A549 (cell line): Measurements from ENCODE around the gene MRRF. TPM values are rescaled to one million over a fixed set of nuclear protein-coding genes. Genes with fewer than 3 reads are reported as not detected.
"Not testable (repeated sequence)": the region's sequence is repeated elsewhere in the genome, so short reads cannot be mapped to it uniquely, and the experiment has no call there.

Experiments
- ATAC-seq, 2 experiments: fragments of 200-7000 bp in 1 of 2; fragments of >200 bp in 1 of 2; cut with Nextera tagmentation in 1 of 2; cut with Tn5 transposase in 1 of 2; 3 replicates each; pipeline versions ENCODE4 v1.8.0 to v1.9.1; 2018 to 2020; ENCODE audit warnings: mild to moderate bottlenecking in 1 of 2, moderate library complexity in 1 of 2
- CTCF ChIA-PET: fragments of 300-600 bp; sonication (Branson Sonifier 250); formaldehyde crosslinking; extraction: SDS; loops from one replicate; lab custom pipeline; 2021; ENCODE audit warnings: antibody characterized with exemption, inconsistent platforms; lab: Yijun Ruan, JAX
- POLR2A ChIA-PET: fragments of 350-600 bp; formaldehyde crosslinking; extraction: SDS; loops from one replicate; lab custom pipeline; 2021; ENCODE audit warnings: antibody characterized with exemption, inconsistent platforms; lab: Yijun Ruan, JAX
- DNase-seq, 2 experiments: peaks; one replicate each; pipeline versions ENCODE4 v3.0.0 to v3.0.0-alpha.2; 2011 to 2016; ENCODE audit warnings: low read depth in 1 of 2, low spot score in 1 of 2
- FAIRE-seq: peaks from 2 replicates; lab custom pipeline; 2011; peaks lifted over from hg19 to GRCh38; lab: Jason Lieb, UNC
- H3K27ac ChIP-seq, 2 experiments: fragments of >200 bp; sonication (Bioruptor Twin); formaldehyde crosslinking; 3 replicates each; pipeline ENCODE4 v1.5.1; 2016 to 2017
- H3K4me1 ChIP-seq: fragments of >200 bp; sonication (Bioruptor Twin); formaldehyde crosslinking; 3 replicates; pipeline ENCODE4 v1.6.1; 2016
- H3K4me2 ChIP-seq: fragments of >200 bp; sonication (Bioruptor Twin); formaldehyde crosslinking; 3 replicates; pipeline ENCODE4 v1.6.1; 2016
- H3K4me3 ChIP-seq: fragments of >200 bp; sonication (Bioruptor Twin); formaldehyde crosslinking; 3 replicates; pipeline ENCODE4 v1.5.1; 2016
- H3K9me3 ChIP-seq: fragments of >200 bp; sonication (Bioruptor Twin); formaldehyde crosslinking; 3 replicates; pipeline ENCODE4 v1.6.1; 2016
- CBX2 ChIP-seq: fragments of 200-600 bp; sonication (generic); IDR thresholded peaks from 2 replicates; pipeline ENCODE4 v1.6.1; 2016; ENCODE audit warnings: low read depth, mild to moderate bottlenecking, borderline replicate concordance
- CBX8 ChIP-seq: fragments of 200-600 bp; sonication (generic); IDR thresholded peaks from 2 replicates; pipeline ENCODE4 v1.6.1; 2016
- CEBPB ChIP-seq, 2 experiments: fragments of >200 bp in 1 of 2; sonication (Bioruptor Twin) in 1 of 2; formaldehyde crosslinking in 1 of 2; IDR thresholded peaks; 2 replicates each; pipeline ENCODE4 v1.6.1; 2012 to 2016
- CHD2 ChIP-seq: fragments of 150-350 bp; IDR thresholded peaks from 2 replicates; pipeline ENCODE4 v1.6.1; 2014; ENCODE audit warnings: low read length; ENCODE audit not compliant: partially characterized antibody
- EP300 ChIP-seq, 2 experiments: fragments of >200 bp; sonication (Bioruptor Twin); formaldehyde crosslinking; IDR thresholded peaks; 2 replicates in 1 of 2; 3 replicates in 1 of 2; pipeline ENCODE4 v1.6.1; 2016 to 2017
- ESRRA ChIP-seq: fragments of 150-350 bp; IDR thresholded peaks from 2 replicates; pipeline ENCODE4 v1.6.1; 2014; ENCODE audit warnings: mild to moderate bottlenecking, low read length, borderline replicate concordance
- FOSB ChIP-seq: fragments of 250-450 bp; sonication (Bioruptor Pico); IDR thresholded peaks from 2 replicates; pipeline ENCODE4 v1.5.0; 2020; ENCODE audit warnings: mild to moderate bottlenecking, moderate library complexity
- FOSL2 ChIP-seq, 2 experiments: fragments of 450-650 bp in 1 of 2; fragments of >200 bp in 1 of 2; sonication (Bioruptor Twin) in 1 of 2; formaldehyde crosslinking; IDR thresholded peaks; 2 replicates each; pipeline versions ENCODE4 v1.5.0 to v1.6.1; 2016 to 2020; ENCODE audit warnings: mild to moderate bottlenecking in 1 of 2, moderate library complexity in 1 of 2
- FOXS1 ChIP-seq: fragments of 250-450 bp; sonication (Bioruptor Pico); IDR thresholded peaks from 2 replicates; pipeline ENCODE4 v1.5.0; 2020; ENCODE audit warnings: mild to moderate bottlenecking, moderate library complexity
- HDAC2 ChIP-seq: fragments of 200-600 bp; sonication (generic); IDR thresholded peaks from 2 replicates; pipeline ENCODE4 v1.6.1; 2016
- HEYL ChIP-seq: fragments of 250-450 bp; sonication (Bioruptor Pico); IDR thresholded peaks from 2 replicates; pipeline ENCODE4 v1.8.0; 2021; ENCODE audit warnings: mild to moderate bottlenecking, moderate library complexity
- HOXA7 ChIP-seq: fragments of 250-450 bp; sonication (Bioruptor Pico); IDR thresholded peaks from 2 replicates; pipeline ENCODE4 v1.5.0; 2020; ENCODE audit warnings: mild to moderate bottlenecking, moderate library complexity
- HOXB5 ChIP-seq: fragments of 250-450 bp; sonication (Bioruptor Pico); IDR thresholded peaks from 2 replicates; pipeline ENCODE4 v1.5.0; 2020; ENCODE audit warnings: mild to moderate bottlenecking, moderate library complexity
- KDM1A ChIP-seq: fragments of 200-600 bp; sonication (generic); IDR thresholded peaks from 2 replicates; pipeline ENCODE4 v1.6.1; 2016; ENCODE audit warnings: low read depth, mild to moderate bottlenecking
- KDM5A ChIP-seq: fragments of 200-600 bp; sonication (generic); IDR thresholded peaks from 2 replicates; pipeline ENCODE4 v1.6.1; 2016; ENCODE audit warnings: antibody characterized with exemption, mild to moderate bottlenecking
- MYC ChIP-seq: IDR thresholded peaks from 2 replicates; pipeline ENCODE4 v1.6.1; 2012; ENCODE audit warnings: mild to moderate bottlenecking, inconsistent platforms, low read length, improper control_type of control experiment, borderline replicate concordance
- NR3C1 ChIP-seq: fragments of >200 bp; sonication (Bioruptor Twin); formaldehyde crosslinking; IDR thresholded peaks from 3 replicates; pipeline ENCODE4 v1.6.1; 2017
- POLR2A ChIP-seq: IDR thresholded peaks from 2 replicates; pipeline ENCODE4 v1.6.1; 2012; ENCODE audit warnings: mild to moderate bottlenecking, low read length
- RAD21 ChIP-seq, 2 experiments: fragments of >200 bp in 1 of 2; sonication (Bioruptor Twin) in 1 of 2; formaldehyde crosslinking in 1 of 2; IDR thresholded peaks in 1 of 2; conservative IDR thresholded peaks in 1 of 2; 2 replicates in 1 of 2; 3 replicates in 1 of 2; pipeline ENCODE4 v1.6.1; 2012 to 2018; ENCODE audit warnings: inconsistent platforms in 1 of 2
- RFX5 ChIP-seq: fragments of 450-650 bp; IDR thresholded peaks from 2 replicates; pipeline ENCODE4 v1.7.1; 2014; ENCODE audit warnings: antibody characterized with exemption, mild to moderate bottlenecking, moderate library complexity
- RNF2 ChIP-seq: fragments of 200-600 bp; sonication (generic); IDR thresholded peaks from 2 replicates; pipeline ENCODE4 v1.6.1; 2016; ENCODE audit warnings: low read depth, mild to moderate bottlenecking, antibody characterized with exemption, moderate library complexity, borderline replicate concordance
- TFCP2L1 ChIP-seq: fragments of 250-450 bp; sonication (Bioruptor Pico); IDR thresholded peaks from 2 replicates; pipeline ENCODE4 v1.5.0; 2021; ENCODE audit warnings: mild to moderate bottlenecking
- TP53 ChIP-seq: fragments of 250-450 bp; sonication (Bioruptor Pico); IDR thresholded peaks from 2 replicates; pipeline ENCODE4 v1.5.0; 2021; ENCODE audit warnings: mild to moderate bottlenecking, moderate library complexity
- ZSCAN20 ChIP-seq: fragments of 250-450 bp; sonication (Bioruptor Pico); IDR thresholded peaks from 2 replicates; pipeline ENCODE4 v1.8.0; 2022; ENCODE audit warnings: mild to moderate bottlenecking, moderate library complexity
- WGBS: methylation state at CpG from one replicate; pipeline ENCODE4 v1.1.6; 2017; ENCODE audit errors: missing lambda C conversion rate; 5-methylcytosine and 5-hydroxymethylcytosine counted together
- polyA plus RNA-seq, 4 experiments: library from polyadenylated mRNA; depleted of rRNA in 3 of 4; stranded (reverse); fragments of >200 nt; fragmentation: RNase III in 1 of 4; extraction: RNeasy Plus Mini Kit Qiagen cat#74134 plus additional on column Dnase treatment in 1 of 4; gene quantifications; 2 replicates in 3 of 4; 3 replicates in 1 of 4; pipeline ENCODE4 v1.2.3, GENCODE V29; 2011 to 2017
- TF ChIP-seq, protein P1 (sequence below): IDR thresholded peaks from 2 replicates; pipeline ENCODE4 v1.6.1; 2012
- TF ChIP-seq, protein P2 (sequence below): IDR thresholded peaks from 2 replicates; pipeline ENCODE4 v1.6.1; 2012; ENCODE audit warnings: low read depth, borderline replicate concordance
- TF ChIP-seq, protein P3 (sequence below): fragments of >200 bp; sonication (Bioruptor Twin); formaldehyde crosslinking; IDR thresholded peaks from 2 replicates; pipeline ENCODE4 v1.6.1; 2016
- TF ChIP-seq, protein P4 (sequence below): fragments of 450-650 bp; IDR thresholded peaks from 2 replicates; pipeline ENCODE4 v1.6.1; 2014; ENCODE audit warnings: antibody characterized with exemption
- TF ChIP-seq, protein P5 (sequence below): fragments of 250-450 bp; sonication (Bioruptor Pico); IDR thresholded peaks from 2 replicates; pipeline ENCODE4 v1.5.0; 2021; ENCODE audit warnings: mild to moderate bottlenecking, moderate library complexity, borderline replicate concordance

The MRRF gene
- polyA plus RNA-seq, 2 of the 4 experiments (the other 2 are of a cell fraction) = 63.6 to 107 TPM

DNA sequence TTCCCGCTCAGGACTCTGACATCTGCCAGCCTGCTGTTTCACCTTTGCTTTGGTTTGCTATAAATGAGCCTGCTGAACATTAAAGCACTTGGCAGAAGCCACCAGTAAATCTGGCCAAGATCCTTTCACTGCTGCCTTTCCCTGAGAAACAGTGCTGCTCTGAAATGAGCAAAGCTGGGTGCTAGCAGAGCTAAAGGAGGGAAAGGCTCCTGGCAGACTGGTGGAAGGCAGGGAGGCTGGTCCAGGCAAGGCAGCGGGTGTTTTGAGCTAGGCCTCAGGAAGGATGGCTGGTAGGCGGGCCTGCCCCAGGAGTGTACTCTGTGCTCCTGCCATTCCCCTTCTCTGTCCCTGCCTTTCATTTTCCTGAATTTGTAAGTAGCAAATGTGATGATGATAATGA is 53.6 kb downstream of the MRRF start:
- ATAC-seq = no peak
- H3K4me3 ChIP-seq = no peak overlapping the region
- no peak overlapping the region for H3K4me2 ChIP-seq
- no peak for FAIRE-seq
- 91% methylated on average over 3 of the region's 3 CpGs for WGBS
- POLR2A ChIA-PET = no interaction called here
- CTCF ChIA-PET = interaction anchor here (0.6 to 1.9 kb wide), 5 partner anchors 26 to 195 kb away, joined by 3 to 6 read pairs (median 3); no protein-coding TSS in a partner anchor
- H3K9me3 ChIP-seq = no peaks in the 10 kb centered on the region
- H3K4me1 ChIP-seq = no peaks in the 10 kb centered on the region
- no peak for TF ChIP-seq KDM5A
- TF ChIP-seq CHD2 = no peak
- no peak for TF ChIP-seq MYC
- TF ChIP-seq, protein P1, sequence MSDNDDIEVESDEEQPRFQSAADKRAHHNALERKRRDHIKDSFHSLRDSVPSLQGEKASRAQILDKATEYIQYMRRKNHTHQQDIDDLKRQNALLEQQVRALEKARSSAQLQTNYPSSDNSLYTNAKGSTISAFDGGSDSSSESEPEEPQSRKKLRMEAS = no peak
- no peak for TF ChIP-seq TP53 (CRISPR knock-in tag)
- TF ChIP-seq CBX8 = no peak
- TF ChIP-seq CBX2 = no peak
- TF ChIP-seq RAD21 (conservative IDR thresholded peaks at IDR 0.05 in 1 of 2, IDR thresholded peaks at IDR 0.05 in 1 of 2) = no peak
- no peak for TF ChIP-seq FOSB
- TF ChIP-seq, protein P2, sequence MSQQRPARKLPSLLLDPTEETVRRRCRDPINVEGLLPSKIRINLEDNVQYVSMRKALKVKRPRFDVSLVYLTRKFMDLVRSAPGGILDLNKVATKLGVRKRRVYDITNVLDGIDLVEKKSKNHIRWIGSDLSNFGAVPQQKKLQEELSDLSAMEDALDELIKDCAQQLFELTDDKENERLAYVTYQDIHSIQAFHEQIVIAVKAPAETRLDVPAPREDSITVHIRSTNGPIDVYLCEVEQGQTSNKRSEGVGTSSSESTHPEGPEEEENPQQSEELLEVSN = no peak
- TF ChIP-seq POLR2A = no peak
- TF ChIP-seq FOXS1 (CRISPR knock-in tag) = no peak
- TF ChIP-seq FOSL2 (IDR thresholded peaks at IDR 0.05) = no peak
- no peak for TF ChIP-seq FOSL2 (CRISPR knock-in tag; IDR thresholded peaks at IDR 0.05)
- TF ChIP-seq HDAC2 = no peak
- no peak for TF ChIP-seq CEBPB (IDR thresholded peaks at IDR 0.05)
- TF ChIP-seq ESRRA = no peak
- TF ChIP-seq ZSCAN20 (CRISPR knock-in tag) = no peak
- TF ChIP-seq, protein P3, sequence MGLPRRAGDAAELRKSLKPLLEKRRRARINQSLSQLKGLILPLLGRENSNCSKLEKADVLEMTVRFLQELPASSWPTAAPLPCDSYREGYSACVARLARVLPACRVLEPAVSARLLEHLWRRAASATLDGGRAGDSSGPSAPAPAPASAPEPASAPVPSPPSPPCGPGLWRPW = no peak
- TF ChIP-seq RNF2 = no peak
- TF ChIP-seq KDM1A = no peak
- no peak overlapping the region for H3K27ac ChIP-seq
- no peak for DNase-seq

DNA sequence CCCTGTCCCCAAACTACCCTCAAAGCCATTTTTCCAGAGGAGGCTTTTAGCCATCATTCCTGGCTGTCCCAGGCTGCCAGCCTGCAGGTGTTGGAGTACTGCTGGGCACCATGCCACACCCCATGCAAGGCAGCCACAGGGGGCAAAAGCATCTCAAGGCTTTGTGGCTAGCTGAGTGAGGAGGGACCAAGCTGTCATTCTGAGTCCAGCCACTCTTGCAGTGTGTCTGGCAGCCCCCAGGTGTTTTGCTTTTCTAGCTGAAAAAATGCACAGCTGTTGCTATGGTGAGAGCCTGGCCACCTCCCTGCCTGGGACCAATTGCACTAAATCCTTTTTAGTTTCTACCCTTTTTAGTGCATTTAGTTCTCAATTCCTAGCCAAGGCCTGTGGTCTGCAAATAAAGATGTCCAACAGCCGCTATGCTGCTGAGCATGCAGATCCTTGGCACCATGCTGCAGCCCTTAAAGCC is 55.8 kb downstream of the MRRF start:
- no peak for FAIRE-seq

DNA sequence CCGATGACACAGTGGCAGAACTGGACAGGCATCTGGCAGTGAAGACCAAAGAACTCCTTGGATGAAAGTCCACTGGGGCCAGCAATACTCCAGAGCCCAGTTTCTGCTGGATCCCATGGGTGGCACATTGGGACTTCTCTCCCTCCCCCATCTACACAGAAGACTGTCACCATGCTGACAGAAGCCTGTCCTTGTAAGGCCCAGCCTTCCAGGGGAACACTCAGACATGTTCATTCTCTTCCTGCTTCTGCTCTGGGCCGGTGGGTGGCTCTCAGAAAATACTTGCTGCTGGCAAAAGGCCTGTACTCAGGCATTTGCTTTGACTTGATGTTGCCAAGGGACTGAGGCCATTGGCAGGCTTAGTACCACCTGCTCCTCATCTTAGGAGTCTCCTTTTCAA is 57.9 kb downstream of the MRRF start:
- ATAC-seq = no peak
- CTCF ChIA-PET = no interaction called here
- Histone ChIP-seq H3K4me1 (no peaks in the 10 kb centered on the region), H3K9me3 (no peaks in the 10 kb centered on the region), H3K4me2 (no peak overlapping the region), H3K4me3 (no peak overlapping the region), H3K27ac (no peak overlapping the region)
- POLR2A ChIA-PET = no interaction called here
- no peak for DNase-seq
- no peak for FAIRE-seq
- TF ChIP-seq HOXA7 (CRISPR knock-in tag) (no peak), EP300 (IDR thresholded peaks at IDR 0.05) (no peak), HOXB5 (CRISPR knock-in tag) (no peak)
- TF ChIP-seq, protein P4, sequence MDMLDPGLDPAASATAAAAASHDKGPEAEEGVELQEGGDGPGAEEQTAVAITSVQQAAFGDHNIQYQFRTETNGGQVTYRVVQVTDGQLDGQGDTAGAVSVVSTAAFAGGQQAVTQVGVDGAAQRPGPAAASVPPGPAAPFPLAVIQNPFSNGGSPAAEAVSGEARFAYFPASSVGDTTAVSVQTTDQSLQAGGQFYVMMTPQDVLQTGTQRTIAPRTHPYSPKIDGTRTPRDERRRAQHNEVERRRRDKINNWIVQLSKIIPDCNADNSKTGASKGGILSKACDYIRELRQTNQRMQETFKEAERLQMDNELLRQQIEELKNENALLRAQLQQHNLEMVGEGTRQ = no peak
- TF ChIP-seq, protein P5, sequence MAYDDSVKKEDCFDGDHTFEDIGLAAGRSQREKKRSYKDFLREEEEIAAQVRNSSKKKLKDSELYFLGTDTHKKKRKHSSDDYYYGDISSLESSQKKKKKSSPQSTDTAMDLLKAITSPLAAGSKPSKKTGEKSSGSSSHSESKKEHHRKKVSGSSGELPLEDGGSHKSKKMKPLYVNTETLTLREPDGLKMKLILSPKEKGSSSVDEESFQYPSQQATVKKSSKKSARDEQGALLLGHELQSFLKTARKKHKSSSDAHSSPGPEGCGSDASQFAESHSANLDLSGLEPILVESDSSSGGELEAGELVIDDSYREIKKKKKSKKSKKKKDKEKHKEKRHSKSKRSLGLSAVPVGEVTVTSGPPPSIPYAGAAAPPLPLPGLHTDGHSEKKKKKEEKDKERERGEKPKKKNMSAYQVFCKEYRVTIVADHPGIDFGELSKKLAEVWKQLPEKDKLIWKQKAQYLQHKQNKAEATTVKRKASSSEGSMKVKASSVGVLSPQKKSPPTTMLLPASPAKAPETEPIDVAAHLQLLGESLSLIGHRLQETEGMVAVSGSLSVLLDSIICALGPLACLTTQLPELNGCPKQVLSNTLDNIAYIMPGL (CRISPR knock-in tag) = no peak
- WGBS = 90% methylated on average over 2 of the region's 2 CpGs

More for the DNA sequence above, 55.8 kb downstream of the MRRF start:
- no peak overlapping the region for H3K27ac ChIP-seq
- TF ChIP-seq RAD21 (conservative IDR thresholded peaks at IDR 0.05 in 1 of 2, IDR thresholded peaks at IDR 0.05 in 1 of 2) (no peak), NR3C1 (no peak), RFX5 (no peak), CEBPB (IDR thresholded peaks at IDR 0.05) (no peak), TP53 (CRISPR knock-in tag) (no peak), HEYL (CRISPR knock-in tag) (no peak), MYC (no peak), FOXS1 (CRISPR knock-in tag) (no peak), RNF2 (no peak), TFCP2L1 (CRISPR knock-in tag) (no peak)
- no peaks in the 10 kb centered on the region for H3K9me3 ChIP-seq
- POLR2A ChIA-PET = no interaction called here
- H3K4me2 ChIP-seq = no peak overlapping the region
- H3K4me1 ChIP-seq = no peaks in the 10 kb centered on the region
- DNase-seq = no peak
- no peak overlapping the region for H3K4me3 ChIP-seq
- WGBS = 93% methylated on average over 1 of the region's 1 CpG
- CTCF ChIA-PET = interaction anchor here (1.0 to 1.4 kb wide), 3 partner anchors 10 to 197 kb away, joined by 3 read pairs; no protein-coding TSS in a partner anchor
- ATAC-seq = no peak

DNA sequence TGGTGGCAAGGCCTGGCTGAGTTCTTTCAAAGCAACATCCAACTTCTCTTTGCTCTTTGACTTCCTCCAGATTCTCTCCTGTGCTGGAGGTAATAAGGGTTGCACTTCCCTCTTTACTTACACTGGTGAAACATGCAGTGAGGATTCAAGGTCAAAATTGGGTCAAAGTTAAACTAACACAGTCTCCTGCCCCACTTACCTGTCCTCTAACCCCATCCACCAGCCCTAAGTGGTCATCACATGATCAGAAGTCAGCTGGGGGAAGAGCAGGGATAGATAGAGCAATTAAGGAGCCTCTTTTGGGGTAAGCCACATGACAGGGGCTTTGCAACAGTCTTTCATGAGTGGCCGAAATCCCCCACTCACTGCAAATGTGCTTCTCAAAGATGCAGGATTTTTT is 60.0 kb downstream of the MRRF start:
- DNase-seq, POLR2A ChIA-PET, H3K9me3 ChIP-seq, H3K4me3 ChIP-seq, H3K27ac ChIP-seq, FAIRE-seq, H3K4me2 ChIP-seq, H3K4me1 ChIP-seq, CTCF ChIA-PET, ATAC-seq: not testable (repeated sequence)
- WGBS = 95% methylated on average over 1 of the region's 1 CpG
